ENCODE data around the gene SORCS2. TPM values are rescaled to one million over a fixed set of nuclear protein-coding genes. Genes with fewer than 3 reads are reported as not detected.

SORCS2 gene
- total RNA-seq, 1 experiment from 2014 or later, result 4.1 TPM

GRCh38 chr4:7683126-7683703, 490.9 kb downstream of the SORCS2 start:
- no peaks in the 10 kb centered on the region for H3K9me3 ChIP-seq (ENCODE audit: low read length)
- CTCF ChIA-PET, result no interaction called here
- H3K4me3 ChIP-seq (ENCODE audit: low read length), result no peak overlapping the region
- no peaks in the 10 kb centered on the region for H3K27me3 ChIP-seq (ENCODE audit: low read length)
- no peaks in the 10 kb centered on the region for H3K36me3 ChIP-seq (ENCODE audit: low read depth, low read length)
- H3K4me2 ChIP-seq (ENCODE audit: low read length), result no peak overlapping the region
- DNase-seq (no peak), ATAC-seq (no peak)
- BruUV-seq (replicated peaks), result no TSS peak
- no peaks in the 10 kb centered on the region for H3F3A ChIP-seq (ENCODE audit: low read length, unreplicated experiment)
- no peak overlapping the region for H2AFZ ChIP-seq (ENCODE audit: low read length)
- no peaks in the 10 kb centered on the region for H3K9me2 ChIP-seq (replicated peaks; ENCODE audit: low read length)
- no peaks in the 10 kb centered on the region for H3K4me1 ChIP-seq (ENCODE audit: insufficient read depth, low read length)
- POLR2A ChIA-PET (ENCODE audit: unreplicated experiment), result no interaction called here
- H3K9ac ChIP-seq (ENCODE audit: low read length), result no peak overlapping the region
- H3K79me2 ChIP-seq (ENCODE audit: low read length), result no peaks in the 10 kb centered on the region
- TF ChIP-seq CTCF (conservative IDR thresholded peaks at IDR 0.05; ENCODE audit: low read depth, low read length), result no peak
- no peak for TF ChIP-seq EZH2phosphoT487 (IDR thresholded peaks at IDR 0.05; ENCODE audit: borderline replicate concordance, low read length)
- TF ChIP-seq EZH2 (IDR thresholded peaks at IDR 0.05; ENCODE audit: low read length, unreplicated experiment), result no peak
- H4K20me1 ChIP-seq (ENCODE audit: low read length), result no peaks in the 10 kb centered on the region
- intact Hi-C loops (cut with micrococcal nuclease), result no loop called here
- H3K27ac ChIP-seq (ENCODE audit: low read length), result no peak overlapping the region

GRCh38 chr4:7684294-7684693, 492.0 kb downstream of the SORCS2 start:
- Histone ChIP-seq H3K4me3 (ENCODE audit: low read length) (no peak overlapping the region), H3K4me1 (ENCODE audit: insufficient read depth, low read length) (no peaks in the 10 kb centered on the region), H3K4me2 (ENCODE audit: low read length) (no peak overlapping the region), H2AFZ (ENCODE audit: low read length) (no peak overlapping the region), H3K9me2 (replicated peaks; ENCODE audit: low read length) (no peaks in the 10 kb centered on the region), H3K36me3 (ENCODE audit: low read depth, low read length) (no peaks in the 10 kb centered on the region), H3K27me3 (ENCODE audit: low read length) (no peaks in the 10 kb centered on the region), H4K20me1 (ENCODE audit: low read length) (no peaks in the 10 kb centered on the region), H3F3A (ENCODE audit: low read length, unreplicated experiment) (no peaks in the 10 kb centered on the region), H3K9me3 (ENCODE audit: low read length) (no peaks in the 10 kb centered on the region), H3K9ac (ENCODE audit: low read length) (no peak overlapping the region), H3K27ac (ENCODE audit: low read length) (no peak overlapping the region), H3K79me2 (ENCODE audit: low read length) (no peaks in the 10 kb centered on the region)
- CTCF ChIA-PET, result no interaction called here
- intact Hi-C loops (cut with micrococcal nuclease), result no loop called here
- DNase-seq, result no peak
- POLR2A ChIA-PET (ENCODE audit: unreplicated experiment), result no interaction called here
- BruUV-seq (replicated peaks), result no TSS peak
- no peak for ATAC-seq
- TF ChIP-seq EZH2phosphoT487 (IDR thresholded peaks at IDR 0.05; ENCODE audit: borderline replicate concordance, low read length) (no peak), EZH2 (IDR thresholded peaks at IDR 0.05; ENCODE audit: low read length, unreplicated experiment) (no peak), CTCF (conservative IDR thresholded peaks at IDR 0.05; ENCODE audit: low read depth, low read length) (no peak)

GRCh38 chr4:7686070-7686870, 493.9 kb downstream of the SORCS2 start:
- ATAC-seq (no peak), DNase-seq (no peak)
- H3K4me1 ChIP-seq (ENCODE audit: insufficient read depth, low read length), result no peaks in the 10 kb centered on the region
- no peaks in the 10 kb centered on the region for H3K9me3 ChIP-seq (ENCODE audit: low read length)
- H3K4me2 ChIP-seq (ENCODE audit: low read length), result no peak overlapping the region
- ChIA-PET CTCF (no interaction called here), POLR2A (ENCODE audit: unreplicated experiment) (no interaction called here)
- no peak overlapping the region for H3K9ac ChIP-seq (ENCODE audit: low read length)
- no peaks in the 10 kb centered on the region for H3F3A ChIP-seq (ENCODE audit: low read length, unreplicated experiment)
- no peaks in the 10 kb centered on the region for H3K36me3 ChIP-seq (ENCODE audit: low read depth, low read length)
- no peak overlapping the region for H3K27ac ChIP-seq (ENCODE audit: low read length)
- TF ChIP-seq EZH2 (IDR thresholded peaks at IDR 0.05; ENCODE audit: low read length, unreplicated experiment) (no peak), CTCF (conservative IDR thresholded peaks at IDR 0.05; ENCODE audit: low read depth, low read length) (no peak), EZH2phosphoT487 (IDR thresholded peaks at IDR 0.05; ENCODE audit: borderline replicate concordance, low read length) (no peak)
- no peaks in the 10 kb centered on the region for H4K20me1 ChIP-seq (ENCODE audit: low read length)
- no peak overlapping the region for H3K4me3 ChIP-seq (ENCODE audit: low read length)
- intact Hi-C loops (cut with micrococcal nuclease), result no loop called here
- no peak overlapping the region for H2AFZ ChIP-seq (ENCODE audit: low read length)
- H3K9me2 ChIP-seq (replicated peaks; ENCODE audit: low read length), result no peaks in the 10 kb centered on the region
- BruUV-seq (replicated peaks), result no TSS peak
- H3K27me3 ChIP-seq (ENCODE audit: low read length), result no peaks in the 10 kb centered on the region
- no peaks in the 10 kb centered on the region for H3K79me2 ChIP-seq (ENCODE audit: low read length)

All from PC-3 (cell line).